ENCODE data around the gene TRAPPC3L. TPM values are rescaled to one million over a fixed set of nuclear protein-coding genes. Genes with fewer than 3 reads are reported as not detected.

The TRAPPC3L gene
- total RNA-seq, 1 donor from 2014 or later = under 0.01 TPM

GRCh38 chr6:116467096-116467495 is 78.4 kb downstream of the TRAPPC3L start:
- DNase-seq (ENCODE audit: low read depth in 2 of 2) = no peak

- DNase-seq (ENCODE audit: low read depth in 2 of 2) = peak; percentile 20 to 57
These were observed 80.2 kb downstream of the TRAPPC3L start for GRCh38 chr6:116465246-116465645.

GRCh38 chr6:116463301-116463700 is 82.2 kb downstream of the TRAPPC3L start:
- no peak for DNase-seq (ENCODE audit: low read depth in 2 of 2)

GRCh38 chr6:116461932-116462885 is 83.3 kb downstream of the TRAPPC3L start:
- DNase-seq (ENCODE audit: low read depth in 2 of 2) = peak in 1 of 2 donors; percentile 52

- DNase-seq (ENCODE audit: low read depth in 2 of 2) = no peak
These were observed 84.1 kb downstream of the TRAPPC3L start, which contains the start of gene CALHM6 for GRCh38 chr6:116461331-116461931. CALHM6 (plus strand) TSS chr6:116461375; CDS start chr6:116461930, 555 bp downstream.

- DNase-seq (ENCODE audit: low read depth in 2 of 2) = no peak
These were observed 85.6 kb downstream of the TRAPPC3L start for GRCh38 chr6:116459927-116460326.

GRCh38 chr6:116458264-116458663 is 87.2 kb downstream of the TRAPPC3L start:
- DNase-seq (ENCODE audit: low read depth in 2 of 2) = no peak

- no peak for DNase-seq (ENCODE audit: low read depth in 2 of 2)
These were observed 88.6 kb downstream of the TRAPPC3L start for GRCh38 chr6:116456927-116457326.

GRCh38 chr6:116456106-116456505 is 89.4 kb downstream of the TRAPPC3L start:
- DNase-seq (ENCODE audit: low read depth in 2 of 2) = no peak

GRCh38 chr6:116452531-116452930 is 93.0 kb downstream of the TRAPPC3L start:
- DNase-seq (ENCODE audit: low read depth in 2 of 2) = no peak

- DNase-seq (ENCODE audit: low read depth in 2 of 2) = no peak
These were observed 93.6 kb downstream of the TRAPPC3L start for GRCh38 chr6:116451916-116452315.

GRCh38 chr6:116450769-116451740 is 94.4 kb downstream of the TRAPPC3L start:
- no peak for DNase-seq (ENCODE audit: low read depth in 2 of 2)

GRCh38 chr6:116450185-116450710 is 95.2 kb downstream of the TRAPPC3L start:
- no peak for DNase-seq (ENCODE audit: low read depth in 2 of 2)

GRCh38 chr6:116449565-116449964 is 95.9 kb downstream of the TRAPPC3L start:
- DNase-seq (ENCODE audit: low read depth in 2 of 2) = no peak

GRCh38 chr6:116447496-116448011 is 97.9 kb downstream of the TRAPPC3L start:
- no peak for DNase-seq (ENCODE audit: low read depth in 2 of 2)

GRCh38 chr6:116447052-116447451 is 98.4 kb downstream of the TRAPPC3L start:
- peak in 1 of 2 donors; percentile 34 for DNase-seq (ENCODE audit: low read depth in 2 of 2)

GRCh38 chr6:116446399-116446798 is 99.1 kb downstream of the TRAPPC3L start:
- DNase-seq (ENCODE audit: low read depth in 2 of 2) = no peak

GRCh38 chr6:116445102-116445501 is 100.4 kb downstream of the TRAPPC3L start:
- no peak for DNase-seq (ENCODE audit: low read depth in 2 of 2)

Measured in dermis microvascular lymphatic vessel endothelial cell (primary cell).